Ascending aorta (tissue), 2 donors: Measurements from ENCODE around the gene FOXO1. TPM values are rescaled to one million over a fixed set of nuclear protein-coding genes. Genes with fewer than 3 reads are reported as not detected.
A peak's percentile ranks its signal among the peaks of the same experiment; 100 is the strongest.

Experiments used
- DNase-seq, 2 donors: peaks; one replicate each; pipeline ENCODE4 v3.0.0-alpha.2; 2019; ENCODE audit warnings: low spot score in 2 of 2
- H3K27ac ChIP-seq, 2 donors: fragments of 200-600 bp; sonication (generic); one replicate each; pipeline ENCODE4 v1.5.1; 2016 to 2017; ENCODE audit warnings: mild to moderate bottlenecking in 1 of 2
- H3K27me3 ChIP-seq: fragments of 200-600 bp; sonication (generic); one replicate; pipeline ENCODE4 v1.5.1; 2017
- H3K36me3 ChIP-seq, 2 donors: fragments of 200-600 bp; sonication (generic); one replicate each; pipeline ENCODE4 v1.5.1; 2016
- H3K4me1 ChIP-seq, 2 donors: fragments of 200-600 bp; sonication (generic); one replicate each; pipeline ENCODE4 v1.5.1; 2016 to 2017; ENCODE audit warnings: mild to moderate bottlenecking in 1 of 2
- H3K4me3 ChIP-seq, 2 donors: fragments of 200-600 bp; sonication (generic); one replicate each; pipeline ENCODE4 v1.5.1; 2016 to 2017; ENCODE audit warnings: mild to moderate bottlenecking in 1 of 2
- H3K9me3 ChIP-seq, 2 donors: fragments of 200-600 bp; sonication (generic); one replicate each; pipeline ENCODE4 v1.5.1; 2016
- intact Hi-C: fragments of 100-400 bp; cut with DNase I; formaldehyde crosslinking; loops from one replicate; pipeline ENCODE4 v1.15.1; 2023
- total RNA-seq: library from RNA; depleted of rRNA; stranded (reverse); fragments of >200 nt; gene quantifications from one replicate; pipeline ENCODE4 v1.1.0, GENCODE V29; 2016
- TF ChIP-seq, protein P1 (sequence below), 3 experiments: fragments of 200-600 bp in 2 of 3; fragments of 450-650 bp in 1 of 3; sonication (generic) in 2 of 3; IDR thresholded peaks; one replicate each; pipeline ENCODE4 v1.5.1; 2016 to 2019; ENCODE audit warnings: antibody characterized with exemption in 3 of 3, mild to moderate bottlenecking in 1 of 3, moderate library complexity in 1 of 3

FOXO1 gene
- total RNA-seq, 1 donor from 2014 or later, result 65.1 TPM

DNA sequence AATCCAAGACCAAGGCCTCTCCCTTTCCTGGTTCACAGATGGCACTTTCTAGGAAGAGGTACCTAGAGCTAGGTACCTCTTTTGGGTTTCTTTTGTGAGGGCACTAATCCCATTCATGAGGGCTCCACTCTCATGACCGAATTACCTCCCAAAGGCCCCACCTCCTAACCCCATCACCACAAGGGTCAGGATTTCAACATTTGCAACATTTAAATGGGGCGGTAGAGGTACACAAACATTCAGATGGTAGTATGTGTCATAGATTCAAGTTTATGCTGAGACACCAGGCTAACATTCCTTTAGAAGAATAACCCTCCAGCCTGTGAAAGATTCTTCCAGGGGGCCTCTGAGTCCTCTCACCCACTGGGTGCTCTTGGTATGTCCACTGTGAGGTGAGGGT, 116.3 kb downstream of the FOXO1 start:
- DNase-seq, result no peak
- TF ChIP-seq, protein P1, sequence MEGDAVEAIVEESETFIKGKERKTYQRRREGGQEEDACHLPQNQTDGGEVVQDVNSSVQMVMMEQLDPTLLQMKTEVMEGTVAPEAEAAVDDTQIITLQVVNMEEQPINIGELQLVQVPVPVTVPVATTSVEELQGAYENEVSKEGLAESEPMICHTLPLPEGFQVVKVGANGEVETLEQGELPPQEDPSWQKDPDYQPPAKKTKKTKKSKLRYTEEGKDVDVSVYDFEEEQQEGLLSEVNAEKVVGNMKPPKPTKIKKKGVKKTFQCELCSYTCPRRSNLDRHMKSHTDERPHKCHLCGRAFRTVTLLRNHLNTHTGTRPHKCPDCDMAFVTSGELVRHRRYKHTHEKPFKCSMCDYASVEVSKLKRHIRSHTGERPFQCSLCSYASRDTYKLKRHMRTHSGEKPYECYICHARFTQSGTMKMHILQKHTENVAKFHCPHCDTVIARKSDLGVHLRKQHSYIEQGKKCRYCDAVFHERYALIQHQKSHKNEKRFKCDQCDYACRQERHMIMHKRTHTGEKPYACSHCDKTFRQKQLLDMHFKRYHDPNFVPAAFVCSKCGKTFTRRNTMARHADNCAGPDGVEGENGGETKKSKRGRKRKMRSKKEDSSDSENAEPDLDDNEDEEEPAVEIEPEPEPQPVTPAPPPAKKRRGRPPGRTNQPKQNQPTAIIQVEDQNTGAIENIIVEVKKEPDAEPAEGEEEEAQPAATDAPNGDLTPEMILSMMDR (IDR thresholded peaks at IDR 0.05), result no peak
- Histone ChIP-seq H3K4me1 (peaks cover 2 to 15% of the 10 kb centered on the region in 2 donors), H3K4me3 (no peak overlapping the region), H3K9me3 (no peaks in the 10 kb centered on the region), H3K27ac (peak overlapping the region in 1 of 2 donors; percentile 41), H3K36me3 (no peaks in the 10 kb centered on the region), H3K27me3 (no peaks in the 10 kb centered on the region)
- intact Hi-C loops, result no loop called here

DNA sequence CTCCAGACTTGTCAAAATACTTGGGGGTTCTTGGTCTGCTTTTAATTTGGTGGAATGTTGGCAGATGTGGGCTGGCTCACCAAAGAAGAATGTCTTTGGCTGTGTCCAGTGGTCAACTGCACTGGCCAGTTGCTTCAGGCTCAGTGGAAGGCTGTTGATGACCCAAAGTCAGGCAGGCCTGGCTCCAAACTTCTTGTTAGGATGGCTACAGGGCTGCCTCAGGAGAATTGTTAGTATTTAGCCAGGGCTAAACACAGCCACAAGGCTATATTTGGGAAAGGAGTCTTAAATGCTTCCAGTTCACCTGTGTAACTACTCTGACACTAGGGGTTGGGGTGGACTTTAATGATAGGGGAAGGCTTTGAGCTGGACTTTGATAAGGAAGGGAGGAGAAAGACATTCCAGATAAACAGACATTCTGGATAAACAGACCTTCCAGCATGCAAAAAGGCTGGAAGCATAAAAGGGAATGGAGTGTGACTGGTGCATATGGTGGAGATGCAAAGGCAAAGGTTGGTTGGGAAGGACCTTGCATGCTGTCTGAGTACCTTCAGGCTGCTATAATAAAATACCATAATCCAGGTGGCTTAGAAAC, 116.8 kb downstream of the FOXO1 start:
- H3K27ac ChIP-seq, result peak overlapping the region; percentile 34 to 41
- DNase-seq, result peak in 1 of 2 donors; percentile 74
- H3K36me3 ChIP-seq, result no peaks in the 10 kb centered on the region
- intact Hi-C loops, result no loop called here
- peaks cover 0 to 15% of the 10 kb centered on the region in 2 donors for H3K4me1 ChIP-seq
- H3K27me3 ChIP-seq, result no peaks in the 10 kb centered on the region
- no peak overlapping the region for H3K4me3 ChIP-seq
- H3K9me3 ChIP-seq, result no peaks in the 10 kb centered on the region
- TF ChIP-seq, protein P1 (IDR thresholded peaks at IDR 0.05), result no peak

DNA sequence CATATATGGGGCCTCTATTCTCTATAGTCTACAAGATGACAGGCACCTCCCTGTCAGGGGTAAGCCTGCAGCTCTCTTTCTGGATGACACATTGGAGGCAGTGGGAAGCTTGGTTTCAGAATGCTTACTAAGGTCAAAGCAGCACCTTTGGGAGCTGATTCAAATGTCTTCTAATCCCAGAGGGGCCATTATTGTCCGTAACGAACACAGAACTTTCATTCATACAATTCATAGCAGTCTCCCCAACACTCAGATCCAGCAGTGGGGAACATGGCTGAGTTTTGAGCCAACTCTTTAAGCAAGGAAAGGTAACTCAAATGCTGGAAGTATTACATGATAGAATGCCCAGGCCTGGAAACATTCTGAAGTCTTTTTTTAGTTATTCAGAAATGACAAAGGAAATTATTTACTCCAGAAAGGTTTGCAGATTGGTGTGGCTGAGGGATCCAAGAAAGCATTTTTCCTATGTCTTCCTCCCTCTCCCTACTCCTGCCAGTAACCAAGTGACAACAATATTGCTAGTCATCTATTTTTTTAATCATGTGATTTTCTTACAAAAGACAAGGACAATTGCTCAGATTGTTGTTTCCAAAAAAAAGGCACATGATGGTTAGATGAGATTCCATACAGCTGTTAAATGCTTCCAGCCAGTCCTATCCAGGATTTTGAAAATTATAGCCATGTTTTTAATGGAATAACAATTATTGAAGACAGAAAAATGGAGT, 118.7 kb downstream of the FOXO1 start:
- no peaks in the 10 kb centered on the region for H3K9me3 ChIP-seq
- no peaks in the 10 kb centered on the region for H3K36me3 ChIP-seq
- H3K27ac ChIP-seq, result no peak overlapping the region
- intact Hi-C loops, result no loop called here
- TF ChIP-seq, protein P1 (IDR thresholded peaks at IDR 0.05), result no peak
- no peaks in the 10 kb centered on the region for H3K27me3 ChIP-seq
- no peak for DNase-seq
- H3K4me3 ChIP-seq, result no peak overlapping the region
- peaks cover 0 to 15% of the 10 kb centered on the region in 2 donors for H3K4me1 ChIP-seq

DNA sequence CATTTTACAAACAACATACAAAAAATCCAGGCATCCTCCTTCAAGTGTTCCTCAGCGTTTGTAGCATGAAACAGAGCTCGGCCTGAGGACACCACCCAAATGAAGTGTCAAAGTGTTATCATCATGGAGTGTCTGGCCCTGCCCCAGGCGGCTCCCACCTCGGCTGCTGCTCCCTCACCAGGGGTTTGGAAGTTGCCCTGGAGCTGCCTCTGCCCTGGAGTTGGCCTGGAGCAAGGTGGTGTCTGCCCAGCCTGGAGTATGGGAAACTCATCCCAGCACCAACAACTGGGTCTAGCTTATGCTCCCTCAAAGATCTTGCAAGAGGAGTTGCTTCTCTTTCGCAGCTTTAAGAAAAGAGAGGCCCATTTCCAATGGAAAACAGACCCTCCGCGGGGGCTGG, 120.4 kb downstream of the FOXO1 start:
- TF ChIP-seq, protein P1 (IDR thresholded peaks at IDR 0.05), result no peak
- no peak overlapping the region for H3K27ac ChIP-seq
- intact Hi-C loops, result no loop called here
- H3K9me3 ChIP-seq, result no peaks in the 10 kb centered on the region
- H3K36me3 ChIP-seq, result no peaks in the 10 kb centered on the region
- no peak overlapping the region for H3K4me3 ChIP-seq
- H3K4me1 ChIP-seq, result peaks cover 0 to 17% of the 10 kb centered on the region in 2 donors
- no peaks in the 10 kb centered on the region for H3K27me3 ChIP-seq
- DNase-seq, result no peak

DNA sequence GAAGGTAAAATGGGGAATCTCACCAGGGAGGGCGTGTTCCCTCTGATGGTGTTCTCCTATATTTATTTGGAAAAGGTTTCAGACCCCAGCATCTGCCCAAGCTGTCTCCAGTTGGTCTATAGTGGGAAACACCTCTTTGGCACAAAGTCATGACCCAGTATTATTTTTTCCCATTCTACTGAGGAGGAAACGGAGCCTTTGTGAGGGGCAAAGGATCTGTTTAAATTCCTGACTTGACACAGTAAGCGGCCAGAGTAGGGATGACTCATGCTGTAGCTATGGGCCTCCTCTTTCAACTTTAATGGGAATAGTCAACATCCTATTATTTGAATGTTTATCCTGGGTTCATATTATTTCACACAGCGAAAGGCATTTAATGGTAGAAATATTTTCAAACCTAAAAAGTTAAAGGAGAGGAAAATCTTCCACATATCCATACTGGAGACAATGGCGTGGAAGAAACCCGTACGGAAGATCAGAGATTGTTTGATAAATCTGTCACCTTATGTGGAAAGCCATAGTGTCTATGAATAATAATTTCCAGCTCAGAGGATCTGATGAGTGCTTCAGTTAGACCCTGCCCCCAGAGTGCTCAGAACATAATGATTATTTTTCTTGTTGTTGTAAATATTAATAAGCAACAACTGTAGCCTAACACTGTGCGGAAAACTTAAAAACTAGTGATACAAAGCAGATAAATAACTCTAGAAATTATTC, 126.0 kb downstream of the FOXO1 start:
- no peaks in the 10 kb centered on the region for H3K27me3 ChIP-seq
- no peak for DNase-seq
- peaks cover 0 to 9% of the 10 kb centered on the region in 2 donors for H3K4me1 ChIP-seq
- H3K36me3 ChIP-seq, result no peaks in the 10 kb centered on the region
- intact Hi-C loops, result no loop called here
- TF ChIP-seq, protein P1 (IDR thresholded peaks at IDR 0.05), result no peak
- no peak overlapping the region for H3K4me3 ChIP-seq
- no peaks in the 10 kb centered on the region for H3K9me3 ChIP-seq
- peak overlapping the region in 1 of 2 donors; percentile 45 for H3K27ac ChIP-seq
